ENCODE data around the gene MKI67. TPM values are rescaled to one million over a fixed set of nuclear protein-coding genes. Genes with fewer than 3 reads are reported as not detected.

Gene MKI67
- total RNA-seq, 1 experiment from 2014 or later, result 151 TPM

GRCh38 chr10:128061306-128062300, 64.6 kb downstream of the MKI67 start:
- no peaks in the 10 kb centered on the region for H3K9me3 ChIP-seq (ENCODE audit: control insufficient read depth, insufficient read depth, low read depth, low read length)
- in situ Hi-C loops (cut with HindIII; ENCODE audit: low pct_unique_long_range_greater_than_20kb, low sequenced_read_pairs) (no loop called here), intact Hi-C loops (cut with micrococcal nuclease; ENCODE audit: unreplicated experiment) (no loop called here)
- no peaks in the 10 kb centered on the region for H3K4me1 ChIP-seq (ENCODE audit: control insufficient read depth, insufficient read depth, low read length)
- BruUV-seq (replicated peaks), result no TSS peak
- H3K36me3 ChIP-seq (ENCODE audit: control insufficient read depth, insufficient read depth, low read length), result no peaks in the 10 kb centered on the region
- ChIA-PET POLR2A (no interaction called here), CTCF (interaction anchor here (0.6 kb wide), 1 partner anchor 17 kb away, joined by 3 read pairs; no protein-coding TSS in a partner anchor)
- no peak overlapping the region for H3K4me3 ChIP-seq (ENCODE audit: low read depth in 2 of 2, low read length in 2 of 2)
- no peak for DNase-seq (ENCODE audit: low read depth, low spot score)
- H3K27ac ChIP-seq (ENCODE audit: low read length), result no peak overlapping the region
- no peak for TF ChIP-seq POLR2AphosphoS5 (IDR thresholded peaks at IDR 0.05; ENCODE audit: low read depth, low read length)
- TF ChIP-seq TCF7L2 (IDR thresholded peaks at IDR 0.05; ENCODE audit: low read depth, low read length), result no peak
- no peak for TF ChIP-seq REST (IDR thresholded peaks at IDR 0.05; ENCODE audit: insufficient read depth in 1 of 2, low read depth in 2 of 2, low read length in 1 of 2)
- no peak for TF ChIP-seq CTCF (IDR thresholded peaks at IDR 0.05)
- no peak for TF ChIP-seq SIN3A (IDR thresholded peaks at IDR 0.05; ENCODE audit: borderline replicate concordance, insufficient read depth, low read depth, low read length)
- H3K27me3 ChIP-seq (ENCODE audit: control insufficient read depth, insufficient read depth, low read length), result no peaks in the 10 kb centered on the region; the same call in 1 of the 2 replicates
- no peak for ATAC-seq

GRCh38 chr10:128060341-128061250, 65.6 kb downstream of the MKI67 start:
- no TSS peak for BruUV-seq (replicated peaks)
- Histone ChIP-seq H3K4me1 (ENCODE audit: control insufficient read depth, insufficient read depth, low read length) (no peaks in the 10 kb centered on the region), H3K4me3 (ENCODE audit: low read depth in 2 of 2, low read length in 2 of 2) (no peak overlapping the region), H3K9me3 (ENCODE audit: control insufficient read depth, insufficient read depth, low read depth, low read length) (no peaks in the 10 kb centered on the region), H3K27me3 (ENCODE audit: control insufficient read depth, insufficient read depth, low read length) (no peaks in the 10 kb centered on the region; the same call in 1 of the 2 replicates), H3K27ac (ENCODE audit: low read length) (no peak overlapping the region), H3K36me3 (ENCODE audit: control insufficient read depth, insufficient read depth, low read length) (no peaks in the 10 kb centered on the region)
- CTCF ChIA-PET, result no interaction called here
- DNase-seq (ENCODE audit: low read depth, low spot score) (no peak), ATAC-seq (no peak)
- POLR2A ChIA-PET, result no interaction called here
- no peak for TF ChIP-seq TCF7L2 (IDR thresholded peaks at IDR 0.05; ENCODE audit: low read depth, low read length)
- TF ChIP-seq POLR2AphosphoS5 (IDR thresholded peaks at IDR 0.05; ENCODE audit: low read depth, low read length), result no peak
- TF ChIP-seq REST (IDR thresholded peaks at IDR 0.05; ENCODE audit: insufficient read depth in 1 of 2, low read depth in 2 of 2, low read length in 1 of 2), result no peak
- no peak for TF ChIP-seq SIN3A (IDR thresholded peaks at IDR 0.05; ENCODE audit: borderline replicate concordance, insufficient read depth, low read depth, low read length)
- TF ChIP-seq CTCF (IDR thresholded peaks at IDR 0.05), result no peak
- in situ Hi-C loops (cut with HindIII; ENCODE audit: low pct_unique_long_range_greater_than_20kb, low sequenced_read_pairs), result no loop called here
- intact Hi-C loops (cut with micrococcal nuclease; ENCODE audit: unreplicated experiment), result no loop called here

All from Panc1 (cell line).